WTC11 (cell line): ENCODE data around the gene MBD3L1. TPM values are rescaled to one million over a fixed set of nuclear protein-coding genes. Genes with fewer than 3 reads are reported as not detected.

ENCODE experiments used
- ATAC-seq: fragments of 200-7000 bp; cut with Tn5 transposase; 2 replicates; pipeline ENCODE4 v1.10.0; 2021; ENCODE audit warnings: mild to moderate bottlenecking, moderate library complexity
- CTCF ChIA-PET: fragments of 300-600 bp; sonication (Branson Sonifier 250); formaldehyde crosslinking; loops from one replicate; lab custom pipeline; 2021; ENCODE audit warnings: antibody characterized with exemption; lab: Charles Lee
- POLR2A ChIA-PET: fragments of 350-600 bp; sonication (Branson Sonifier 250); formaldehyde crosslinking; loops from one replicate; lab custom pipeline; 2021; ENCODE audit warnings: antibody characterized with exemption; lab: Charles Lee
- DNase-seq: peaks from one replicate; pipeline ENCODE4 v3.0.0; 2021; ENCODE audit warnings: low spot score
- H3K27ac Mint-ChIP-seq: 2 replicates; pipeline ENCODE4 v1.8.0; 2021; ENCODE audit warnings: mixed read lengths
- H3K27me3 Mint-ChIP-seq: 2 replicates; pipeline ENCODE4 v1.8.0; 2021; ENCODE audit warnings: low read depth, mild to moderate bottlenecking, moderate library complexity, mixed read lengths
- H3K36me3 Mint-ChIP-seq: 2 replicates; pipeline ENCODE4 v1.8.0; 2021; ENCODE audit warnings: mixed read lengths
- H3K4me1 Mint-ChIP-seq: 2 replicates; pipeline ENCODE4 v1.8.0; 2022; ENCODE audit warnings: mixed read lengths
- H3K4me3 Mint-ChIP-seq: 2 replicates; pipeline ENCODE4 v1.8.0; 2021; ENCODE audit warnings: mild to moderate bottlenecking, moderate library complexity, mixed read lengths
- H3K9me3 Mint-ChIP-seq: 2 replicates; pipeline ENCODE4 v1.8.0; 2021; ENCODE audit warnings: mixed read lengths
- ATF1 ChIP-seq: sonication (generic); formaldehyde crosslinking; IDR thresholded peaks from 2 replicates; pipeline ENCODE4 v1.8.1; 2023; ENCODE audit warnings: mild to moderate bottlenecking, moderate library complexity, missing genetic modification reagents
- ETV6 ChIP-seq: sonication (generic); formaldehyde crosslinking; IDR thresholded peaks from 2 replicates; pipeline ENCODE4 v1.8.1; 2022; ENCODE audit warnings: mild to moderate bottlenecking, missing genetic modification reagents
- FOXJ3 ChIP-seq: sonication (generic); formaldehyde crosslinking; IDR thresholded peaks from 2 replicates; pipeline ENCODE4 v1.9.0; 2021; ENCODE audit warnings: missing genetic modification reagents, mild to moderate bottlenecking, borderline replicate concordance
- JAZF1 ChIP-seq: fragments of 250-450 bp; sonication (Bioruptor Pico); IDR thresholded peaks from 2 replicates; pipeline ENCODE4 v1.9.0; 2021; ENCODE audit warnings: moderate library complexity, mild to moderate bottlenecking, inconsistent platforms
- JUN ChIP-seq: sonication (generic); formaldehyde crosslinking; IDR thresholded peaks from 2 replicates; pipeline ENCODE4 v1.8.0; 2023; ENCODE audit warnings: mild to moderate bottlenecking, missing genetic modification reagents
- KAT7 ChIP-seq: sonication (generic); formaldehyde crosslinking; IDR thresholded peaks from 2 replicates; pipeline ENCODE4 v1.8.1; 2023; ENCODE audit warnings: missing genetic modification reagents, mild to moderate bottlenecking, borderline replicate concordance
- NR3C1 ChIP-seq: sonication (generic); formaldehyde crosslinking; conservative IDR thresholded peaks from 2 replicates; pipeline ENCODE4 v1.8.1; 2023; ENCODE audit warnings: low read depth, mild to moderate bottlenecking, missing genetic modification reagents
- RELA ChIP-seq: sonication (generic); formaldehyde crosslinking; IDR thresholded peaks from 2 replicates; pipeline ENCODE4 v1.8.1; 2022; ENCODE audit warnings: missing genetic modification reagents, mild to moderate bottlenecking, borderline replicate concordance
- RORB ChIP-seq: fragments of 250-450 bp; sonication (Bioruptor Pico); IDR thresholded peaks from 2 replicates; pipeline ENCODE4 v1.9.0; 2021; ENCODE audit warnings: mild to moderate bottlenecking
- TP53 ChIP-seq: sonication (generic); formaldehyde crosslinking; IDR thresholded peaks from 2 replicates; pipeline ENCODE4 v1.8.1; 2023; ENCODE audit warnings: mild to moderate bottlenecking, missing genetic modification reagents
- ZNF317 ChIP-seq: sonication (generic); formaldehyde crosslinking; IDR thresholded peaks from 2 replicates; pipeline ENCODE4 v1.8.1; 2023; ENCODE audit warnings: low read depth, mild to moderate bottlenecking, moderate library complexity, missing genetic modification reagents, borderline replicate concordance
- ZNF671 ChIP-seq: fragments of 250-450 bp; sonication (Bioruptor Pico); IDR thresholded peaks from 2 replicates; pipeline ENCODE4 v1.8.0; 2021; ENCODE audit warnings: mild to moderate bottlenecking
- total RNA-seq: library from RNA; stranded (reverse); gene quantifications from 3 replicates; pipeline ENCODE4 v1.2.3, GENCODE V29; 2021
- TF ChIP-seq, protein P1 (sequence below): fragments of 250-450 bp; sonication (Bioruptor Pico); IDR thresholded peaks from 2 replicates; pipeline ENCODE4 v1.9.0; 2021; ENCODE audit warnings: mild to moderate bottlenecking
- TF ChIP-seq, protein P2 (sequence below): fragments of 250-450 bp; sonication (Bioruptor Pico); IDR thresholded peaks from 2 replicates; pipeline ENCODE4 v1.9.0; 2021; ENCODE audit warnings: mild to moderate bottlenecking, borderline replicate concordance
- TF ChIP-seq, protein P3 (sequence below): fragments of 250-450 bp; sonication (Bioruptor Pico); conservative IDR thresholded peaks from 2 replicates; pipeline ENCODE4 v1.9.0; 2021; ENCODE audit warnings: mild to moderate bottlenecking
- TF ChIP-seq, protein P4 (sequence below): sonication (generic); formaldehyde crosslinking; IDR thresholded peaks from 2 replicates; pipeline ENCODE4 v1.8.1; 2023; ENCODE audit warnings: mild to moderate bottlenecking, missing genetic modification reagents
- TF ChIP-seq, protein P5 (sequence below): sonication (generic); formaldehyde crosslinking; IDR thresholded peaks from 2 replicates; pipeline ENCODE4 v1.8.1; 2023; ENCODE audit warnings: mild to moderate bottlenecking, missing genetic modification reagents, borderline replicate concordance

Gene MBD3L1
- total RNA-seq, 1 experiment from 2014 or later: not detected

DNA sequence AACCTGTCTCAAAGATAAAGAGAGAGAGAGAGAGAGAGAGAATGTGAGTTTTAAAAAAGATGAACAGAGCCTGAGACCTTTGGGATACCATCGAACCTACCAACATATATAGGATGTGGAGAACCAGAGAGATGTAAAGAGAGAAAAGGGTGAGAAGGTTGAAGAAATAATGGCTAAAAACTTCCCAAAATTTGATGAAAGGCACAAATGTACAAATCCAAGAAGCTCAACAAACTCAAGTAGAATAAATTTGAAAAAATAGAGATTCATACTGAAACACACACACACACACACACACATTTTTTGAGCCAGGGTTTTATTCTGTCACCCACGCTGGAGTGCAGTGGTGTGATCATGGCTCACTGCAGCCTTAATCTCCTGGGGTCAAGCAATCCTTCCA, 16.4 kb upstream of the MBD3L1 start:
- peaks cover 11% of the 10 kb centered on the region for H3K27me3 Mint-ChIP-seq
- H3K36me3 Mint-ChIP-seq: peaks cover 91% of the 10 kb centered on the region
- ATAC-seq (no peak), DNase-seq (no peak)
- H3K27ac Mint-ChIP-seq: no peak overlapping the region
- peaks cover 91% of the 10 kb centered on the region for H3K9me3 Mint-ChIP-seq
- ChIA-PET POLR2A (no interaction called here), CTCF (no interaction called here)
- no peak for TF ChIP-seq ATF1 (CRISPR knock-in tag)
- TF ChIP-seq, protein P1, sequence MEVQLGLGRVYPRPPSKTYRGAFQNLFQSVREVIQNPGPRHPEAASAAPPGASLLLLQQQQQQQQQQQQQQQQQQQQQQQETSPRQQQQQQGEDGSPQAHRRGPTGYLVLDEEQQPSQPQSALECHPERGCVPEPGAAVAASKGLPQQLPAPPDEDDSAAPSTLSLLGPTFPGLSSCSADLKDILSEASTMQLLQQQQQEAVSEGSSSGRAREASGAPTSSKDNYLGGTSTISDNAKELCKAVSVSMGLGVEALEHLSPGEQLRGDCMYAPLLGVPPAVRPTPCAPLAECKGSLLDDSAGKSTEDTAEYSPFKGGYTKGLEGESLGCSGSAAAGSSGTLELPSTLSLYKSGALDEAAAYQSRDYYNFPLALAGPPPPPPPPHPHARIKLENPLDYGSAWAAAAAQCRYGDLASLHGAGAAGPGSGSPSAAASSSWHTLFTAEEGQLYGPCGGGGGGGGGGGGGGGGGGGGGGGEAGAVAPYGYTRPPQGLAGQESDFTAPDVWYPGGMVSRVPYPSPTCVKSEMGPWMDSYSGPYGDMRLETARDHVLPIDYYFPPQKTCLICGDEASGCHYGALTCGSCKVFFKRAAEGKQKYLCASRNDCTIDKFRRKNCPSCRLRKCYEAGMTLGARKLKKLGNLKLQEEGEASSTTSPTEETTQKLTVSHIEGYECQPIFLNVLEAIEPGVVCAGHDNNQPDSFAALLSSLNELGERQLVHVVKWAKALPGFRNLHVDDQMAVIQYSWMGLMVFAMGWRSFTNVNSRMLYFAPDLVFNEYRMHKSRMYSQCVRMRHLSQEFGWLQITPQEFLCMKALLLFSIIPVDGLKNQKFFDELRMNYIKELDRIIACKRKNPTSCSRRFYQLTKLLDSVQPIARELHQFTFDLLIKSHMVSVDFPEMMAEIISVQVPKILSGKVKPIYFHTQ: no peak
- no peak for TF ChIP-seq ZNF317 (CRISPR knock-in tag)
- TF ChIP-seq ZNF671: no peak
- TF ChIP-seq JUN (CRISPR knock-in tag): no peak
- TF ChIP-seq, protein P2, sequence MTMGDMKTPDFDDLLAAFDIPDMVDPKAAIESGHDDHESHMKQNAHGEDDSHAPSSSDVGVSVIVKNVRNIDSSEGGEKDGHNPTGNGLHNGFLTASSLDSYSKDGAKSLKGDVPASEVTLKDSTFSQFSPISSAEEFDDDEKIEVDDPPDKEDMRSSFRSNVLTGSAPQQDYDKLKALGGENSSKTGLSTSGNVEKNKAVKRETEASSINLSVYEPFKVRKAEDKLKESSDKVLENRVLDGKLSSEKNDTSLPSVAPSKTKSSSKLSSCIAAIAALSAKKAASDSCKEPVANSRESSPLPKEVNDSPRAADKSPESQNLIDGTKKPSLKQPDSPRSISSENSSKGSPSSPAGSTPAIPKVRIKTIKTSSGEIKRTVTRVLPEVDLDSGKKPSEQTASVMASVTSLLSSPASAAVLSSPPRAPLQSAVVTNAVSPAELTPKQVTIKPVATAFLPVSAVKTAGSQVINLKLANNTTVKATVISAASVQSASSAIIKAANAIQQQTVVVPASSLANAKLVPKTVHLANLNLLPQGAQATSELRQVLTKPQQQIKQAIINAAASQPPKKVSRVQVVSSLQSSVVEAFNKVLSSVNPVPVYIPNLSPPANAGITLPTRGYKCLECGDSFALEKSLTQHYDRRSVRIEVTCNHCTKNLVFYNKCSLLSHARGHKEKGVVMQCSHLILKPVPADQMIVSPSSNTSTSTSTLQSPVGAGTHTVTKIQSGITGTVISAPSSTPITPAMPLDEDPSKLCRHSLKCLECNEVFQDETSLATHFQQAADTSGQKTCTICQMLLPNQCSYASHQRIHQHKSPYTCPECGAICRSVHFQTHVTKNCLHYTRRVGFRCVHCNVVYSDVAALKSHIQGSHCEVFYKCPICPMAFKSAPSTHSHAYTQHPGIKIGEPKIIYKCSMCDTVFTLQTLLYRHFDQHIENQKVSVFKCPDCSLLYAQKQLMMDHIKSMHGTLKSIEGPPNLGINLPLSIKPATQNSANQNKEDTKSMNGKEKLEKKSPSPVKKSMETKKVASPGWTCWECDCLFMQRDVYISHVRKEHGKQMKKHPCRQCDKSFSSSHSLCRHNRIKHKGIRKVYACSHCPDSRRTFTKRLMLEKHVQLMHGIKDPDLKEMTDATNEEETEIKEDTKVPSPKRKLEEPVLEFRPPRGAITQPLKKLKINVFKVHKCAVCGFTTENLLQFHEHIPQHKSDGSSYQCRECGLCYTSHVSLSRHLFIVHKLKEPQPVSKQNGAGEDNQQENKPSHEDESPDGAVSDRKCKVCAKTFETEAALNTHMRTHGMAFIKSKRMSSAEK (CRISPR knock-in tag): no peak
- TF ChIP-seq RELA (CRISPR knock-in tag): no peak
- TF ChIP-seq KAT7 (CRISPR knock-in tag): no peak
- TF ChIP-seq JAZF1: no peak
- no peak for TF ChIP-seq FOXJ3 (CRISPR knock-in tag)
- TF ChIP-seq, protein P3, sequence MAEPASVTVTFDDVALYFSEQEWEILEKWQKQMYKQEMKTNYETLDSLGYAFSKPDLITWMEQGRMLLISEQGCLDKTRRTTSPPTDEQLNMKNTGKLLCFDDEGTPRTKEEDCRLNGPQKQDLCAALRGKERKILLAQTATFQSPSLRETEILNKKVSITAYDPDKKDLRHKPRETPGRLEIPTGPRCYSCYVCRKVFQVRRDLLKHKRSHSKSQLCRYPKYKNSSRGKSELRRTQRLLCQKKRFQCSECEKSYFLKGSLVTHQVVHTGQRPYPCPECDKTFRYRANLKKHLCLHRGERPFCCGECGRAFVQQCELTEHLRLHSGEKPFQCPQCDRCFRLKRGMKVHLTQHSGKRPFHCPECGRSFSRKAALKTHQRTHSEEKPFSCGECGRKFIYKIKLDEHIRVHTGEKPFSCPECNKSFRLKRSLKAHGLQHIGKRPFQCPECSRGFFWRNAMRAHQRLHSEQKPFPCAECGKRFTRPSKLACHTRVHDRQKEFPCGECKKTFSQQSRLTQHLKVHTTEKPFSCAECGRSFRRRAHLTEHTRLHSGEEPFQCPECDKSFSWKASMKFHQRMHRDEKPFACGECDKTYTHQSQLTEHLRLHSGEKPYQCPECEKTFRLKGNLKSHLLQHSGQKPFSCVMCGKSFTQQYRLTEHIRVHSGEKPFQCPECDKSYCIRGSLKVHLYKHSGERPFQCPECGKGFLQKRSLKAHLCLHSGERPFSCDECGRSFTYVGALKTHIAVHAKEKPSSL (CRISPR knock-in tag): no peak
- TF ChIP-seq, protein P4, sequence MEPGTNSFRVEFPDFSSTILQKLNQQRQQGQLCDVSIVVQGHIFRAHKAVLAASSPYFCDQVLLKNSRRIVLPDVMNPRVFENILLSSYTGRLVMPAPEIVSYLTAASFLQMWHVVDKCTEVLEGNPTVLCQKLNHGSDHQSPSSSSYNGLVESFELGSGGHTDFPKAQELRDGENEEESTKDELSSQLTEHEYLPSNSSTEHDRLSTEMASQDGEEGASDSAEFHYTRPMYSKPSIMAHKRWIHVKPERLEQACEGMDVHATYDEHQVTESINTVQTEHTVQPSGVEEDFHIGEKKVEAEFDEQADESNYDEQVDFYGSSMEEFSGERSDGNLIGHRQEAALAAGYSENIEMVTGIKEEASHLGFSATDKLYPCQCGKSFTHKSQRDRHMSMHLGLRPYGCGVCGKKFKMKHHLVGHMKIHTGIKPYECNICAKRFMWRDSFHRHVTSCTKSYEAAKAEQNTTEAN (CRISPR knock-in tag): no peak
- no peak for TF ChIP-seq TP53 (CRISPR knock-in tag)
- TF ChIP-seq NR3C1: no peak
- TF ChIP-seq, protein P5, sequence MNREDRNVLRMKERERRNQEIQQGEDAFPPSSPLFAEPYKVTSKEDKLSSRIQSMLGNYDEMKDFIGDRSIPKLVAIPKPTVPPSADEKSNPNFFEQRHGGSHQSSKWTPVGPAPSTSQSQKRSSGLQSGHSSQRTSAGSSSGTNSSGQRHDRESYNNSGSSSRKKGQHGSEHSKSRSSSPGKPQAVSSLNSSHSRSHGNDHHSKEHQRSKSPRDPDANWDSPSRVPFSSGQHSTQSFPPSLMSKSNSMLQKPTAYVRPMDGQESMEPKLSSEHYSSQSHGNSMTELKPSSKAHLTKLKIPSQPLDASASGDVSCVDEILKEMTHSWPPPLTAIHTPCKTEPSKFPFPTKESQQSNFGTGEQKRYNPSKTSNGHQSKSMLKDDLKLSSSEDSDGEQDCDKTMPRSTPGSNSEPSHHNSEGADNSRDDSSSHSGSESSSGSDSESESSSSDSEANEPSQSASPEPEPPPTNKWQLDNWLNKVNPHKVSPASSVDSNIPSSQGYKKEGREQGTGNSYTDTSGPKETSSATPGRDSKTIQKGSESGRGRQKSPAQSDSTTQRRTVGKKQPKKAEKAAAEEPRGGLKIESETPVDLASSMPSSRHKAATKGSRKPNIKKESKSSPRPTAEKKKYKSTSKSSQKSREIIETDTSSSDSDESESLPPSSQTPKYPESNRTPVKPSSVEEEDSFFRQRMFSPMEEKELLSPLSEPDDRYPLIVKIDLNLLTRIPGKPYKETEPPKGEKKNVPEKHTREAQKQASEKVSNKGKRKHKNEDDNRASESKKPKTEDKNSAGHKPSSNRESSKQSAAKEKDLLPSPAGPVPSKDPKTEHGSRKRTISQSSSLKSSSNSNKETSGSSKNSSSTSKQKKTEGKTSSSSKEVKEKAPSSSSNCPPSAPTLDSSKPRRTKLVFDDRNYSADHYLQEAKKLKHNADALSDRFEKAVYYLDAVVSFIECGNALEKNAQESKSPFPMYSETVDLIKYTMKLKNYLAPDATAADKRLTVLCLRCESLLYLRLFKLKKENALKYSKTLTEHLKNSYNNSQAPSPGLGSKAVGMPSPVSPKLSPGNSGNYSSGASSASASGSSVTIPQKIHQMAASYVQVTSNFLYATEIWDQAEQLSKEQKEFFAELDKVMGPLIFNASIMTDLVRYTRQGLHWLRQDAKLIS (CRISPR knock-in tag): no peak
- no peak for TF ChIP-seq ETV6 (CRISPR knock-in tag)
- TF ChIP-seq RORB (CRISPR knock-in tag): no peak
- no peak overlapping the region for H3K4me3 Mint-ChIP-seq
- H3K4me1 Mint-ChIP-seq: no peaks in the 10 kb centered on the region
